ENCODE measurements around the gene EML6.

EML6 gene

DNA sequence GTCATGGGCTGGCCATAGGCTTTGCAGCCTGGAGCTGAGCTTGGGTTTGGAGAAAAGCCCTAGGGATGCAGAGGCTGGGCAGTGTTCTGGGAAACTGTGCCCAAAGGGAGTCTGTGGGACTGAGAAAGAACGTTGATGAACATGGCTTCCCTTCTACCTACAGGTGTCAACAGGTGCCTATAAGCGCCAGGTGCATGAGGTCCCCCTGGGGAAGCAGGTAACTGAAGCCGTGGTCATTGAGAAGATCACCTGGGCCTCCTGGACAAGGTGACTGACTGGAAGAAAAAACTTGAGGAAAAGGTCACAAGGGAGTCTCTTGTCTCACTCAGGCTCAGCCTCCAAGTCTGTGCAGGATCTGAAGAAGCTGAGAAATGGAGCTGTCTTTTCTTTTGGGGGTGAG lies 243.4 kb downstream of the EML6 start:
- H3K4me3 ChIP-seq (ENCODE audit: low read length), result no peak overlapping the region
- H3K27ac ChIP-seq (ENCODE audit: low read length), result no peak overlapping the region
- no peak overlapping the region for H3K9ac ChIP-seq (ENCODE audit: low read length)
- no peaks in the 10 kb centered on the region for H3K9me3 ChIP-seq (ENCODE audit: control insufficient read depth, low read depth, low read length)
- peaks cover 15% of the 10 kb centered on the region for H3K36me3 ChIP-seq (ENCODE audit: control insufficient read depth, low read depth, low read length)
- H3K4me1 ChIP-seq (ENCODE audit: control insufficient read depth, low read depth, low read length), result no peaks in the 10 kb centered on the region
- no peaks in the 10 kb centered on the region for H3K27me3 ChIP-seq (ENCODE audit: control insufficient read depth, insufficient read depth, low read length)

- Histone ChIP-seq H3K9ac (ENCODE audit: low read length) (no peak overlapping the region), H3K4me1 (ENCODE audit: control insufficient read depth, low read depth, low read length) (no peaks in the 10 kb centered on the region), H3K9me3 (ENCODE audit: control insufficient read depth, low read depth, low read length) (no peaks in the 10 kb centered on the region), H3K27ac (ENCODE audit: low read length) (no peak overlapping the region), H3K36me3 (ENCODE audit: control insufficient read depth, low read depth, low read length) (peaks cover 17% of the 10 kb centered on the region), H3K4me3 (ENCODE audit: low read length) (no peak overlapping the region), H3K27me3 (ENCODE audit: control insufficient read depth, insufficient read depth, low read length) (no peaks in the 10 kb centered on the region)
Measured at GRCh38 chr2:54967269-54967668, 243.8 kb downstream of the EML6 start.

GRCh38 chr2:54967759-54968365 lies 244.4 kb downstream of the EML6 start:
- Histone ChIP-seq H3K27ac (ENCODE audit: low read length) (no peak overlapping the region), H3K36me3 (ENCODE audit: control insufficient read depth, low read depth, low read length) (peaks cover 17% of the 10 kb centered on the region), H3K4me3 (ENCODE audit: low read length) (no peak overlapping the region), H3K4me1 (ENCODE audit: control insufficient read depth, low read depth, low read length) (no peaks in the 10 kb centered on the region), H3K9ac (ENCODE audit: low read length) (no peak overlapping the region), H3K27me3 (ENCODE audit: control insufficient read depth, insufficient read depth, low read length) (no peaks in the 10 kb centered on the region), H3K9me3 (ENCODE audit: control insufficient read depth, low read depth, low read length) (no peaks in the 10 kb centered on the region)

- Histone ChIP-seq H3K36me3 (ENCODE audit: control insufficient read depth, low read depth, low read length) (peaks cover 22% of the 10 kb centered on the region), H3K27ac (ENCODE audit: low read length) (no peak overlapping the region), H3K4me3 (ENCODE audit: low read length) (no peak overlapping the region), H3K4me1 (ENCODE audit: control insufficient read depth, low read depth, low read length) (no peaks in the 10 kb centered on the region), H3K9ac (ENCODE audit: low read length) (no peak overlapping the region), H3K27me3 (ENCODE audit: control insufficient read depth, insufficient read depth, low read length) (no peaks in the 10 kb centered on the region), H3K9me3 (ENCODE audit: control insufficient read depth, low read depth, low read length) (no peaks in the 10 kb centered on the region)
Measured at GRCh38 chr2:54968561-54969218, 245.2 kb downstream of the EML6 start.

DNA sequence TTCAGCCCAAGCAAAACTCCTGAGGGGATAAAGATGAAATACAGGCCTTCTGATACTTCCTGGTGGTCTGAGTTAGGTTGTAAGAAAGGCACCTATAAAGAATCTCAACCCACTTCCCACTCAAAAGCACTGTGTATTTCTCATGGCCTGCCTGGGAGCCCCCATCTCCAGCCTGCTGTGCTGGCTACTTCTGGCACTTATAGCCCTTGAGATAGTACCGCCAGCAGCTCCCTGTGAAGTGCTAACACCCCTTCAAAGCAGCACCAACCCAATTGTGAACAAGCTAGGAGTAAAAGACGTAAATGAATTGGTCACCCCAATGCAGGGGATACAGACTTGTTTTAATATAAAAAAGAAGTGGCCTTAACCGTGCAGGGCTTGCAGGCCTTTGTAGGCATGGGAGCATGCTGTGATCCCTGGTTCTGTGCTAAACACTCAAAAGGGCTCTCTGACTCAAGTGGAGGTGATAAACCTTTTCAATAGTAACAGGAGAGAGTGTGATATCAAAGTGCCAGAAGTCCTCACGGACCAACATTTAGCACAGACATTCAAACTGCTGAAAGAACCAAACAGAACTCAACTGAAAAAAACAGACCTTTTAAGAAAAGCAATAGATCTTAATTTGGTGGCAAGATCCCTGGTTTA lies 246.0 kb downstream of the EML6 start:
- peaks cover 26% of the 10 kb centered on the region for H3K36me3 ChIP-seq (ENCODE audit: control insufficient read depth, low read depth, low read length)
- no peak overlapping the region for H3K9ac ChIP-seq (ENCODE audit: low read length)
- H3K27ac ChIP-seq (ENCODE audit: low read length), result no peak overlapping the region
- H3K9me3 ChIP-seq (ENCODE audit: control insufficient read depth, low read depth, low read length), result no peaks in the 10 kb centered on the region
- H3K4me3 ChIP-seq (ENCODE audit: low read length), result no peak overlapping the region
- H3K27me3 ChIP-seq (ENCODE audit: control insufficient read depth, insufficient read depth, low read length), result no peaks in the 10 kb centered on the region
- H3K4me1 ChIP-seq (ENCODE audit: control insufficient read depth, low read depth, low read length), result no peaks in the 10 kb centered on the region

- Histone ChIP-seq H3K36me3 (ENCODE audit: control insufficient read depth, low read depth, low read length) (peaks cover 27% of the 10 kb centered on the region), H3K9ac (ENCODE audit: low read length) (no peak overlapping the region), H3K27me3 (ENCODE audit: control insufficient read depth, insufficient read depth, low read length) (no peaks in the 10 kb centered on the region), H3K4me1 (ENCODE audit: control insufficient read depth, low read depth, low read length) (no peaks in the 10 kb centered on the region), H3K27ac (ENCODE audit: low read length) (no peak overlapping the region), H3K4me3 (ENCODE audit: low read length) (no peak overlapping the region), H3K9me3 (ENCODE audit: control insufficient read depth, low read depth, low read length) (no peaks in the 10 kb centered on the region)
Measured at GRCh38 chr2:54969940-54970338, 246.5 kb downstream of the EML6 start.

DNA sequence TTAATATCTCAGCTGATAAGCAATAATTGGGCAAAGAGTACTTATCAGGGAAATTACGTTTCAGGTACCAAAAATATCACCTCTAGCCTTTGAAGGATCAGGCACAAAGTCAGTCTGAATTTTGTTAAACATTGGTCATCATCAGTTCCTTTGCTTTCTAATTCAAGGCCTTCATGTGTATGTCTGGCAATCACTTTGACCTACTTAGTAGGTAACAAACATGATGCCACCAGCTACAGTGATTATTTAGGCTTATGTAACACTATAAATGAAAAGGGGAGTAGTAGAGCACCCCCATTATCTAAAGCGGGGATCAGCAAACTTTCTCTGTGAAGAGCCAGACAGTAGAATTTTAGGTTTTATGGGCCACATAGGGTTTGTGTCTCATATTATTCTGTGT lies 251.7 kb downstream of the EML6 start:
- no peaks in the 10 kb centered on the region for H3K9me3 ChIP-seq (ENCODE audit: control insufficient read depth, low read depth, low read length)
- H3K9ac ChIP-seq (ENCODE audit: low read length), result no peak overlapping the region
- no peak overlapping the region for H3K4me3 ChIP-seq (ENCODE audit: low read length)
- H3K27ac ChIP-seq (ENCODE audit: low read length), result no peak overlapping the region
- H3K4me1 ChIP-seq (ENCODE audit: control insufficient read depth, low read depth, low read length), result no peaks in the 10 kb centered on the region
- H3K27me3 ChIP-seq (ENCODE audit: control insufficient read depth, insufficient read depth, low read length), result no peaks in the 10 kb centered on the region
- H3K36me3 ChIP-seq (ENCODE audit: control insufficient read depth, low read depth, low read length), result peaks cover 34% of the 10 kb centered on the region

DNA sequence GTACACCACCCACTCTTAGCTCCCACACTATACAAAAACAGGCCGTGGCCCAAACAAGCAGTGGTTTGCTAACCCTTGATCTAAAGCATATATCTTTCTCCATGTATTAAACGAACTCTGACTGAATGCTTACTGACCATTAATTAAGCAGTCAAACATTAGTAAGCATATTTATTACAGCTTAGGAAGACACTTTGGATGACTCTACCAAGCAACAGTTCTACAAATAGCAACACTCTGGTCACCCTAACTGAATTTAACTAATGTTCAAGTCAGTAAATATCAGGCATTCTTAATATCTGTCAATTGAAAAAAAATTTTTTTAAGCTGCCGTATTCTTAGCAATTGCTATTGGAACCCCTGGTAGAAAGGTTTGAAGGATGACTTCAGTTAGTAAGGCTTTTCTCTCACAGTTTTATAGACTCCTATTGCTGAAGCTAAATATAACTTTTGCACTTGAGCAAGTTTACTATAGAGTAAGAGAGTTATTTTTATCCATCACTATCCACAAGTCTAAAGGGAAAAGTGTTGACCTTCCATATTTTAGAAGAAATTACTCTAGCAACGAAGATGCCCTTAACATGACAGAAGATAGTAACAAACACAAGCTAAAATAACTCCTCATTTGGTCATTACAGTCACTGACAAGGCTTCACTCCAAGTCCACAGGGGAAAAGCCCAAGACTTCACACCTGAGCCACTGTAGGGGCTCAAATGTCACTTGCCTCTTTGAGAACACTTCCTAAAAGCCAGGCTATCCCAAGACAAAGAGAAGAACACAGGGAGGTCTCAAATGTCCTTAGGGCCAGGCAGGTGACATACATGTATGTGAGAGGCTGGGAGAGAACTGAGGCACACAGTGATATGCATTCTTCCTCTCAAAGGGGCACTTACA lies 252.4 kb downstream of the EML6 start:
- H3K9ac ChIP-seq (ENCODE audit: low read length), result no peak overlapping the region
- no peaks in the 10 kb centered on the region for H3K4me1 ChIP-seq (ENCODE audit: control insufficient read depth, low read depth, low read length)
- peaks cover 33% of the 10 kb centered on the region for H3K36me3 ChIP-seq (ENCODE audit: control insufficient read depth, low read depth, low read length)
- no peaks in the 10 kb centered on the region for H3K27me3 ChIP-seq (ENCODE audit: control insufficient read depth, insufficient read depth, low read length)
- no peak overlapping the region for H3K27ac ChIP-seq (ENCODE audit: low read length)
- H3K4me3 ChIP-seq (ENCODE audit: low read length), result no peak overlapping the region
- no peaks in the 10 kb centered on the region for H3K9me3 ChIP-seq (ENCODE audit: control insufficient read depth, low read depth, low read length)

DNA sequence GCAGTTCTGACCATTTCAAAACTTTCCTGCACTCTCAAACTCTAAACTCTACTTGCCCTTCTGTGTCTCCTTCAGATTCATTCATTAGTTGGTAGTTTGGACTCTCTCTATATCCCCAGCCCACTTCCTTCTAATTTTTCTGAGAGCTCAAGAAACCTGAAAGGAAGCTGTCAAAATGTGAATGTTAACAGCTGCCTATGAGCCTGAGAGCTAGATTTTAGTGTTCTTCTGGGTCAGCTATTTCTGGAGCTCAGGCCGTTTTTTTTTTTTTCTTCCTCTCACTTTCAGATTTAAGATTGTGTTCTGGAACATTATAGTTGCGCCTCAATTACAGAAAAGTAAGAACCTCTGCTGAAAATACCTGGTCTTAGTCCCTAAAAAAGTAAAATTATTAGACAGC lies 253.7 kb downstream of the EML6 start:
- H3K9ac ChIP-seq (ENCODE audit: low read length), result no peak overlapping the region
- no peaks in the 10 kb centered on the region for H3K27me3 ChIP-seq (ENCODE audit: control insufficient read depth, insufficient read depth, low read length)
- H3K36me3 ChIP-seq (ENCODE audit: control insufficient read depth, low read depth, low read length), result peaks cover 32% of the 10 kb centered on the region
- no peaks in the 10 kb centered on the region for H3K4me1 ChIP-seq (ENCODE audit: control insufficient read depth, low read depth, low read length)
- H3K9me3 ChIP-seq (ENCODE audit: control insufficient read depth, low read depth, low read length), result no peaks in the 10 kb centered on the region
- no peak overlapping the region for H3K4me3 ChIP-seq (ENCODE audit: low read length)
- no peak overlapping the region for H3K27ac ChIP-seq (ENCODE audit: low read length)

GRCh38 chr2:54979321-54980044 lies 256.0 kb downstream of the EML6 start:
- Histone ChIP-seq H3K4me3 (ENCODE audit: low read length) (no peak overlapping the region), H3K4me1 (ENCODE audit: control insufficient read depth, low read depth, low read length) (no peaks in the 10 kb centered on the region), H3K9ac (ENCODE audit: low read length) (no peak overlapping the region), H3K9me3 (ENCODE audit: control insufficient read depth, low read depth, low read length) (no peaks in the 10 kb centered on the region), H3K27ac (ENCODE audit: low read length) (no peak overlapping the region), H3K27me3 (ENCODE audit: control insufficient read depth, insufficient read depth, low read length) (no peaks in the 10 kb centered on the region), H3K36me3 (ENCODE audit: control insufficient read depth, low read depth, low read length) (peaks cover 35% of the 10 kb centered on the region)

GRCh38 chr2:54981385-54981784 lies 257.9 kb downstream of the EML6 start:
- Histone ChIP-seq H3K9ac (ENCODE audit: low read length) (no peak overlapping the region), H3K4me1 (ENCODE audit: control insufficient read depth, low read depth, low read length) (no peaks in the 10 kb centered on the region), H3K27me3 (ENCODE audit: control insufficient read depth, insufficient read depth, low read length) (no peaks in the 10 kb centered on the region), H3K9me3 (ENCODE audit: control insufficient read depth, low read depth, low read length) (no peaks in the 10 kb centered on the region), H3K36me3 (ENCODE audit: control insufficient read depth, low read depth, low read length) (peaks cover 36% of the 10 kb centered on the region), H3K4me3 (ENCODE audit: low read length) (no peak overlapping the region), H3K27ac (ENCODE audit: low read length) (no peak overlapping the region)

All from iPS-18a (cell line).